Measurements from ENCODE around the gene TPT1. TPM values are rescaled to one million over a fixed set of nuclear protein-coding genes. Genes with fewer than 3 reads are reported as not detected.

TPT1 gene
- total and polyA plus RNA-seq, 2 of the 13 experiments (the other 11 are each of a cell fraction or from before 2014, with no cell fraction given) = 2,953 to 3,594 TPM

DNA sequence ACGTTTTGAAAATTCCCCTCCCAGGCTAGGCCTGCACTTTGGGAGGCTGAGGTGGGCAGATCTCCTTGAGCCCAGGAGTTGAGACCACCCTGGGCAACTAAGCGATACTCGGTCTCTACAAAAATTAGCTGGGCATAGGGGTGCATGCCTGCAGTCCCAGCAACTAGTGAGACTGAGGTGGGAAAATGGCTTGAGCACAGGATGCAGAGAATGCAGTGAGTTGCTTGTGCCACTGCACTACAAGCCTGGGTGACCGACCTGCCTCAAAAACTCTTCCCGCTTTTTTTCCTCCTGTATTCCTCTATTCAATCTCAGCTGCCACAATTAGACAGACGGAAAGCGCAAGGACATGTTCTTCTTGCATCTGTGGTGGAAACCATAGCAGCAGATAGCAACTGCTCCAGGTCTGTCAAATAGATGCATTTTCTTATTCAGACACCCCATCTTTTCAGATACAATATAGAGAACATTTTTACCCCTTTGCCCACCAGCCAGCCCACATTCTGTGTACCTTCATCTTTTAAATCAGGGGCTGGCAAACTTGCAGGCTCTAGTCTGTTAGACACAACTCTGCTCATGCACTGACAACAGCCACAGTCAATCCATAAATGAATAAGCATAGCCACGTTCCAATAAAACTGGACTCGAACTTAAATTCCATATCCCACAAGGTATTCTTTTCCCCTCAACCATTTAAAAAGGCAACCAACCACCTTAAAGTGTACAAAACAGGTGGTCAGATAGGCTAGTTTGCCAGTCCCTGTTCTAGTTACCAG lies 4.8 kb downstream of the TPT1 start (continued):
- TF ChIP-seq ZNF749 (CRISPR knock-in tag; IDR thresholded peaks at IDR 0.05; ENCODE audit: borderline replicate concordance) = no peak
- TF ChIP-seq, protein P1, sequence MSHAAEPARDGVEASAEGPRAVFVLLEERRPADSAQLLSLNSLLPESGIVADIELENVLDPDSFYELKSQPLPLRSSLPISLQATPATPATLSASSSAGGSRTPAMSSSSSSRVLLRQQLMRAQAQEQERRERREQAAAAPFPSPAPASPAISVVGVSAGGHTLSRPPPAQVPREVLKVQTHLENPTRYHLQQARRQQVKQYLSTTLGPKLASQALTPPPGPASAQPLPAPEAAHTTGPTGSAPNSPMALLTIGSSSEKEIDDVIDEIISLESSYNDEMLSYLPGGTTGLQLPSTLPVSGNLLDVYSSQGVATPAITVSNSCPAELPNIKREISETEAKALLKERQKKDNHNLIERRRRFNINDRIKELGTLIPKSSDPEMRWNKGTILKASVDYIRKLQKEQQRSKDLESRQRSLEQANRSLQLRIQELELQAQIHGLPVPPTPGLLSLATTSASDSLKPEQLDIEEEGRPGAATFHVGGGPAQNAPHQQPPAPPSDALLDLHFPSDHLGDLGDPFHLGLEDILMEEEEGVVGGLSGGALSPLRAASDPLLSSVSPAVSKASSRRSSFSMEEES (CRISPR knock-in tag; IDR thresholded peaks at IDR 0.05) = no peak
- TF ChIP-seq NFE2L2 (IDR thresholded peaks at IDR 0.05; ENCODE audit: low read length) = no peak
- TF ChIP-seq, protein P2, sequence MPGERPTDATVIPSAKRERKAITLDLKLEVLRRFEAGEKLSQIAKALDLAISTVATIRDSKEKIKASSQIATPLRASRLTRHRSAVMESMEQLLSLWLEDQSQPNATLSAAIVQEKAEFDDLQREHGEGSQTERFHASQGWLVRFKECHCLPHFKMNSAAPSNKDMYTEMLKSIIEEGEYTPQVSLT (CRISPR knock-in tag; IDR thresholded peaks at IDR 0.05; ENCODE audit: borderline replicate concordance, low read depth) = no peak
- TF ChIP-seq, protein P3, sequence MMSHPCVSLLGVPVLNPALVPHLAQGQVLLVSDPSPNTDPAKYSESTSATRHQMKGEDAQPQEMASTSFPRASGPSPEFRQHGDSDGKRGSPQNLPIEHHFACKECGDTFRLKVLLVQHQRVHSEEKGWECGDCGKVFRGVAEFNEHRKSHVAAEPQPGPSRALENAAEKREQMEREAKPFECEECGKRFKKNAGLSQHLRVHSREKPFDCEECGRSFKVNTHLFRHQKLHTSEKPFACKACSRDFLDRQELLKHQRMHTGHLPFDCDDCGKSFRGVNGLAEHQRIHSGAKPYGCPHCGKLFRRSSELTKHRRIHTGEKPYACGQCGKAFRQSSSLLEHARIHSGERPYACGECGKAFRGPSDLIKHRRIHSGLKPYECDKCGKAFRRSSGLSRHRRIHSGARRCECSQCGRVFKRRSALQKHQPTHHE (CRISPR knock-in tag; IDR thresholded peaks at IDR 0.05; ENCODE audit: borderline replicate concordance) = no peak
- TF ChIP-seq, protein P4, sequence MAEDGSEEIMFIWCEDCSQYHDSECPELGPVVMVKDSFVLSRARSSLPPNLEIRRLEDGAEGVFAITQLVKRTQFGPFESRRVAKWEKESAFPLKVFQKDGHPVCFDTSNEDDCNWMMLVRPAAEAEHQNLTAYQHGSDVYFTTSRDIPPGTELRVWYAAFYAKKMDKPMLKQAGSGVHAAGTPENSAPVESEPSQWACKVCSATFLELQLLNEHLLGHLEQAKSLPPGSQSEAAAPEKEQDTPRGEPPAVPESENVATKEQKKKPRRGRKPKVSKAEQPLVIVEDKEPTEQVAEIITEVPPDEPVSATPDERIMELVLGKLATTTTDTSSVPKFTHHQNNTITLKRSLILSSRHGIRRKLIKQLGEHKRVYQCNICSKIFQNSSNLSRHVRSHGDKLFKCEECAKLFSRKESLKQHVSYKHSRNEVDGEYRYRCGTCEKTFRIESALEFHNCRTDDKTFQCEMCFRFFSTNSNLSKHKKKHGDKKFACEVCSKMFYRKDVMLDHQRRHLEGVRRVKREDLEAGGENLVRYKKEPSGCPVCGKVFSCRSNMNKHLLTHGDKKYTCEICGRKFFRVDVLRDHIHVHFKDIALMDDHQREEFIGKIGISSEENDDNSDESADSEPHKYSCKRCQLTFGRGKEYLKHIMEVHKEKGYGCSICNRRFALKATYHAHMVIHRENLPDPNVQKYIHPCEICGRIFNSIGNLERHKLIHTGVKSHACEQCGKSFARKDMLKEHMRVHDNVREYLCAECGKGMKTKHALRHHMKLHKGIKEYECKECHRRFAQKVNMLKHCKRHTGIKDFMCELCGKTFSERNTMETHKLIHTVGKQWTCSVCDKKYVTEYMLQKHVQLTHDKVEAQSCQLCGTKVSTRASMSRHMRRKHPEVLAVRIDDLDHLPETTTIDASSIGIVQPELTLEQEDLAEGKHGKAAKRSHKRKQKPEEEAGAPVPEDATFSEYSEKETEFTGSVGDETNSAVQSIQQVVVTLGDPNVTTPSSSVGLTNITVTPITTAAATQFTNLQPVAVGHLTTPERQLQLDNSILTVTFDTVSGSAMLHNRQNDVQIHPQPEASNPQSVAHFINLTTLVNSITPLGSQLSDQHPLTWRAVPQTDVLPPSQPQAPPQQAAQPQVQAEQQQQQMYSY (CRISPR knock-in tag; IDR thresholded peaks at IDR 0.05) = no peak
- TF ChIP-seq HDAC1 (CRISPR knock-in tag; IDR thresholded peaks at IDR 0.05) = peak; percentile 30; the same call in 1 of the 2 replicates
- TF ChIP-seq ZBTB7B (CRISPR knock-in tag; IDR thresholded peaks at IDR 0.05) = 0 out of 2 replicates have a peak, but pooled peaks have one; percentile 26
- TF ChIP-seq, protein P5, sequence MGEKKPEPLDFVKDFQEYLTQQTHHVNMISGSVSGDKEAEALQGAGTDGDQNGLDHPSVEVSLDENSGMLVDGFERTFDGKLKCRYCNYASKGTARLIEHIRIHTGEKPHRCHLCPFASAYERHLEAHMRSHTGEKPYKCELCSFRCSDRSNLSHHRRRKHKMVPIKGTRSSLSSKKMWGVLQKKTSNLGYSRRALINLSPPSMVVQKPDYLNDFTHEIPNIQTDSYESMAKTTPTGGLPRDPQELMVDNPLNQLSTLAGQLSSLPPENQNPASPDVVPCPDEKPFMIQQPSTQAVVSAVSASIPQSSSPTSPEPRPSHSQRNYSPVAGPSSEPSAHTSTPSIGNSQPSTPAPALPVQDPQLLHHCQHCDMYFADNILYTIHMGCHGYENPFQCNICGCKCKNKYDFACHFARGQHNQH (CRISPR knock-in tag; IDR thresholded peaks at IDR 0.05) = no peak
- TF ChIP-seq, protein P6, sequence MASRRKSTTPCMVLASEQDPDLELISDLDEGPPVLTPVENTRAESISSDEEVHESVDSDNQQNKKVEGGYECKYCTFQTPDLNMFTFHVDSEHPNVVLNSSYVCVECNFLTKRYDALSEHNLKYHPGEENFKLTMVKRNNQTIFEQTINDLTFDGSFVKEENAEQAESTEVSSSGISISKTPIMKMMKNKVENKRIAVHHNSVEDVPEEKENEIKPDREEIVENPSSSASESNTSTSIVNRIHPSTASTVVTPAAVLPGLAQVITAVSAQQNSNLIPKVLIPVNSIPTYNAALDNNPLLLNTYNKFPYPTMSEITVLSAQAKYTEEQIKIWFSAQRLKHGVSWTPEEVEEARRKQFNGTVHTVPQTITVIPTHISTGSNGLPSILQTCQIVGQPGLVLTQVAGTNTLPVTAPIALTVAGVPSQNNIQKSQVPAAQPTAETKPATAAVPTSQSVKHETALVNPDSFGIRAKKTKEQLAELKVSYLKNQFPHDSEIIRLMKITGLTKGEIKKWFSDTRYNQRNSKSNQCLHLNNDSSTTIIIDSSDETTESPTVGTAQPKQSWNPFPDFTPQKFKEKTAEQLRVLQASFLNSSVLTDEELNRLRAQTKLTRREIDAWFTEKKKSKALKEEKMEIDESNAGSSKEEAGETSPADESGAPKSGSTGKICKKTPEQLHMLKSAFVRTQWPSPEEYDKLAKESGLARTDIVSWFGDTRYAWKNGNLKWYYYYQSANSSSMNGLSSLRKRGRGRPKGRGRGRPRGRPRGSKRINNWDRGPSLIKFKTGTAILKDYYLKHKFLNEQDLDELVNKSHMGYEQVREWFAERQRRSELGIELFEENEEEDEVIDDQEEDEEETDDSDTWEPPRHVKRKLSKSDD (CRISPR knock-in tag; IDR thresholded peaks at IDR 0.05; ENCODE audit: low read depth) = no peak
- no peak for TF ChIP-seq XBP1 (CRISPR knock-in tag; IDR thresholded peaks at IDR 0.05)
- TF ChIP-seq, protein P7, sequence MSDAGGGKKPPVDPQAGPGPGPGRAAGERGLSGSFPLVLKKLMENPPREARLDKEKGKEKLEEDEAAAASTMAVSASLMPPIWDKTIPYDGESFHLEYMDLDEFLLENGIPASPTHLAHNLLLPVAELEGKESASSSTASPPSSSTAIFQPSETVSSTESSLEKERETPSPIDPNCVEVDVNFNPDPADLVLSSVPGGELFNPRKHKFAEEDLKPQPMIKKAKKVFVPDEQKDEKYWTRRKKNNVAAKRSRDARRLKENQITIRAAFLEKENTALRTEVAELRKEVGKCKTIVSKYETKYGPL (CRISPR knock-in tag; IDR thresholded peaks at IDR 0.05) = no peak
- no peak for TF ChIP-seq CHD2 (IDR thresholded peaks at IDR 0.05; ENCODE audit: low read depth, low read length)
- TF ChIP-seq RXRB (CRISPR knock-in tag; IDR thresholded peaks at IDR 0.05; ENCODE audit: borderline replicate concordance) = no peak
- TF ChIP-seq, protein P8, sequence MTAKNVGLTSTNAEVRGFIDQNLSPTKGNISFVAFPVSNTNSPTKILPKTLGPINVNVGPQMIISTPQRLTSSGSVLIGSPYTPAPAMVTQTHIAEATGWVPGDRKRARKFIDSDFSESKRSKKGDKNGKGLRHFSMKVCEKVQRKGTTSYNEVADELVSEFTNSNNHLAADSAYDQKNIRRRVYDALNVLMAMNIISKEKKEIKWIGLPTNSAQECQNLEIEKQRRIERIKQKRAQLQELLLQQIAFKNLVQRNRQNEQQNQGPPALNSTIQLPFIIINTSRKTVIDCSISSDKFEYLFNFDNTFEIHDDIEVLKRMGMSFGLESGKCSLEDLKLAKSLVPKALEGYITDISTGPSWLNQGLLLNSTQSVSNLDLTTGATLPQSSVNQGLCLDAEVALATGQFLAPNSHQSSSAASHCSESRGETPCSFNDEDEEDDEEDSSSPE (CRISPR knock-in tag; IDR thresholded peaks at IDR 0.05) = 0 out of 2 replicates have a peak, but pooled peaks have one; percentile 3

Measured in HepG2 (cell line).